Spinal cord (tissue), 10 donors: Measurements from ENCODE around the gene ARHGAP31. TPM values are rescaled to one million over a fixed set of nuclear protein-coding genes. Genes with fewer than 3 reads are reported as not detected.
A peak's percentile ranks its signal among the peaks of the same experiment; 100 is the strongest.
"Not testable (repeated sequence)": the region's sequence is repeated elsewhere in the genome, so short reads cannot be mapped to it uniquely, and the experiment has no call there.

Experiments used
- DNase-seq, 6 donors: peaks; one replicate each; pipeline versions ENCODE4 v3.0.0 to v3.0.0-alpha.2; 2013 to 2015; ENCODE audit warnings: low spot score in 6 of 6, low read depth in 4 of 6
- H3K27ac ChIP-seq: one replicate; pipeline ENCODE4 v1.5.1; 2013; ENCODE audit warnings: low read depth, low read length, control low read depth
- H3K27me3 ChIP-seq: one replicate; pipeline ENCODE4 v1.6.1; 2013; ENCODE audit warnings: low read length; ENCODE audit not compliant: control insufficient read depth, insufficient read depth
- H3K36me3 ChIP-seq: one replicate; pipeline ENCODE4 v1.6.1; 2013; ENCODE audit warnings: low read length; ENCODE audit not compliant: control insufficient read depth, insufficient read depth
- H3K4me1 ChIP-seq: one replicate; pipeline ENCODE4 v1.6.1; 2013; ENCODE audit warnings: low read length; ENCODE audit not compliant: control insufficient read depth, insufficient read depth
- H3K4me3 ChIP-seq: one replicate; pipeline ENCODE4 v1.5.1; 2013; ENCODE audit warnings: low read depth, low read length, control low read depth
- H3K9me3 ChIP-seq: one replicate; pipeline ENCODE4 v1.6.1; 2013; ENCODE audit warnings: low read length; ENCODE audit not compliant: control insufficient read depth, insufficient read depth
- WGBS: methylation state at CpG from one replicate; pipeline ENCODE4 v1.1.5; 2013; ENCODE audit warnings: missing lambda C conversion rate; ENCODE audit not compliant: insufficient coverage; 5-methylcytosine and 5-hydroxymethylcytosine counted together
- polyA plus RNA-seq, 2 donors: library from polyadenylated mRNA; unstranded; fragments of 120-200 nt; gene quantifications; one replicate each; pipeline ENCODE4 v1.2.1, GENCODE V29; 2013; ENCODE audit not compliant: insufficient read length in 2 of 2
- total RNA-seq, 2 donors: library from RNA; depleted of rRNA in 1 of 2; stranded (reverse); fragments of 120-200 nt in 1 of 2; fragments of >200 nt in 1 of 2; gene quantifications; one replicate each; pipeline versions ENCODE4 v1.2.3 to v1.2.4, GENCODE V29; 2013 to 2014
- donor health status: healthy.

Gene ARHGAP31
- total and polyA plus RNA-seq, 4 donors: 15.0 to 27.9 (median 21.4) TPM

DNA sequence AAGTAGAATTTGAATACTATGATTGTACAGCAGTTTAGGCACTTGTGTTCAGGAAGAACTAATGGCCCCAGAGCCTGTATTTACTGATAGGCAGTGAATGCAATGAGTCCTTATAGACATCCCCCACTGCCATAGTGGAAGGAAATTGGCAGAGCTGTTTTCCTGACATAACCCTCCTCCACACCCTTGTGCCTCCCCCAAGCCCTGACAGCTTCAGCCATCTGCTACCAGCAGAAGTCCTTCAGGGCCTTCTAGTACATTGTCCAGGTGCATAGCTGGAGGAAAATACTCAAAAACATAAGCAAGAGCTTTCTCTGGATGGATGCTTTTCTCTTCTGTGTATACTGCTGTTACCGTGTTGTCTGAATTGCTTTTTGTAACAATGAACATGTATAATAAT is 20.6 kb downstream of the ARHGAP31 start:
- Histone ChIP-seq H3K36me3 (no peaks in the 10 kb centered on the region), H3K27me3 (no peaks in the 10 kb centered on the region), H3K9me3 (no peaks in the 10 kb centered on the region), H3K4me1 (peaks cover 5% of the 10 kb centered on the region), H3K27ac (no peak overlapping the region), H3K4me3 (no peak overlapping the region)
- DNase-seq: peak in 1 of 6 donors; percentile 32
- no CpG with 5 or more reads among the region's 1 CpG for WGBS

DNA sequence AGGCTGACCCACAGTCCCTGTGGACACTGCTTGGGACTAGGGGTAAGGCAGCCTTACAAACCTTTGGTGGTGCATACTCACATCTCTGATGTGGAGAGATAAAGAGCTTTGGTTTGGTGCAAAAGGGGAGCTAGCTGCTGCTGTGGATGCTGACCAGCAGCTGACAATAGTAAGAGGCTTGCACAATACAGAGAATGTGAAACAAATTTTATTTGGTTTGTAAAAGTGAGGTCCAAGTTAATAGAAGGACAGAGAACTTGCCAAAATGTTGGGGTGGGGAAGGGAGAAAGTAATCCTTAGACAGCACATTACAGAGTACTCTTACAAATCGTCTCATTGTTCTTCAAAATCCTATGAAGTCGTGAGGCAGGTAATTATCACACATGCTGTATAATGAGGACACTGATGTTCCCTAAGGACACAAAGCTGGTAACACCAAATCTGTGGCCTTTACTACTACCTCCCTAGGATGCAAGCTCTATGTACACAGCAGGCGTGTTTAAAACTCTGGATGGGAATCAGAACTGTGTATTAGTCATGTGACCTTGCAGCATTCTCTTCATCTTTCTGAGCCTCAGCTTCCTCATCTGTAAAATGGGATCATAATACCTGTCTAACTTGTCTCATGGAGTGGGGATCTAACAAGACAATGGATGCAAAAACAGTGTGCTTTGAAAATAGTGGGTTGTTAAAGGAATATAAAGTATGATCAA is 21.6 kb downstream of the ARHGAP31 start:
- WGBS: 100% methylated on average over 1 of the region's 3 CpGs
- no peak for DNase-seq
- H3K4me1 ChIP-seq: no peaks in the 10 kb centered on the region
- no peaks in the 10 kb centered on the region for H3K27me3 ChIP-seq
- H3K36me3 ChIP-seq: no peaks in the 10 kb centered on the region
- H3K27ac ChIP-seq: no peak overlapping the region
- H3K4me3 ChIP-seq: no peak overlapping the region
- H3K9me3 ChIP-seq: no peaks in the 10 kb centered on the region

DNA sequence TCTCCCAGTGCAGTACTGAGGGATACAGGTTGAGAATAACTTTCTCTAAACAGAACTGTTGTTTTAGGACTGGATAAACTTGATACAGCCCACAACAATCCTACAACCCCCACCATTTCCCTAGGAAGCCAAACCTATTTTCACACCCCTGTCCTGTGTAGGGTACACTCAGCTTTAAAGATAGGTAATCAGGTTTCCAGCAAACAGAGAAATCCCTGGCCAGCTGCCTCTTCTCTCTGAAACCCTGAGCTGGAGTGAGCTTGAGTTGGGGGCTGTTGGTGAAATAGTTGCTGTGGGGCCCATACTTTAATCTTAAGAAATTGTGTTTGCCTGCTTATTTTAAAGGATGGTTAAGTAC is 22.1 kb downstream of the ARHGAP31 start:
- no peak overlapping the region for H3K27ac ChIP-seq
- H3K4me1 ChIP-seq: no peaks in the 10 kb centered on the region
- no peak overlapping the region for H3K4me3 ChIP-seq
- H3K9me3 ChIP-seq: no peaks in the 10 kb centered on the region
- H3K36me3 ChIP-seq: no peaks in the 10 kb centered on the region
- no peaks in the 10 kb centered on the region for H3K27me3 ChIP-seq
- DNase-seq: no peak

DNA sequence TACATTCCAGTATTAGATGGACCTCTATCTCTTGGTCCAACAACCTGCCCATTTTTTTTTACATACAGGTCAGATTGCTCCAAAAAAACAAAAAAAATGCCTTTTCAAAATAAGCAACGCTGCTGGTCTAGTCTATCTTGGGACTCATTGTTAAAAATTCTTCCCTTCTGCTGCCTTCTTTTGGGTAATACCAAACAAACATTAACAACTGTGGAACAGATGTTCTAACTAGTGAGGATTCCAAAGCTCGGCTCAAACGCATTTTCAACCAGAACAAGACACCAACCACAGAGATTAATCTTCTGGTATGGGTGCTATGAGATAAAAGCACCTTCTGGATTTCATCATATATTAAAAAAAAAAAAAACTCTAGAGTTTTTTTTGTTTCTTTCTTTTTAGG is 24.7 kb downstream of the ARHGAP31 start:
- Histone ChIP-seq H3K27ac (no peak overlapping the region), H3K27me3 (no peaks in the 10 kb centered on the region), H3K4me3 (no peak overlapping the region), H3K36me3 (no peaks in the 10 kb centered on the region), H3K9me3 (no peaks in the 10 kb centered on the region), H3K4me1 (peaks cover 14% of the 10 kb centered on the region)
- WGBS: 50% methylated on average over 1 of the region's 3 CpGs
- DNase-seq: peak in 1 of 6 donors; percentile 65

DNA sequence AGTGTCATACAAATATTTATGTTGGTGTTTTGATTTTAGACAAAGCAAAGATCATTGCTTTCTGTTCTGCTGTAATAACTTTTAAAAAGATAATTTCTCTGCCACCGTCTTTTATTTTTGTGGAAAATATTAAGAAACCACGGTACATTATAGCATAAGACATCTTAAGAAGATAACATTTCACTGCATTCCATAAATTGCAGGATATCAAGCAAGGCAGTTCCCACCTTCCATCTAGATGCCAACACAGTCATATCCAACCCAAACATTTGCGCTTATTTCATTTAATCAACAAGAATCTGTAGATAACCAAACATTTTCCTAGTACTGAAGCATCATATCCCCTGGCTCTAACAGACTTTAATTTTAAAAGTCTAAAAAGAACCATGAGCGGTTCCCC is 25.1 kb downstream of the ARHGAP31 start:
- H3K36me3 ChIP-seq: no peaks in the 10 kb centered on the region
- peaks cover 15% of the 10 kb centered on the region for H3K4me1 ChIP-seq
- H3K4me3 ChIP-seq: no peak overlapping the region
- H3K27me3 ChIP-seq: no peaks in the 10 kb centered on the region
- WGBS: 100% methylated on average over 1 of the region's 4 CpGs
- H3K27ac ChIP-seq: no peak overlapping the region
- H3K9me3 ChIP-seq: no peaks in the 10 kb centered on the region
- DNase-seq: no peak

DNA sequence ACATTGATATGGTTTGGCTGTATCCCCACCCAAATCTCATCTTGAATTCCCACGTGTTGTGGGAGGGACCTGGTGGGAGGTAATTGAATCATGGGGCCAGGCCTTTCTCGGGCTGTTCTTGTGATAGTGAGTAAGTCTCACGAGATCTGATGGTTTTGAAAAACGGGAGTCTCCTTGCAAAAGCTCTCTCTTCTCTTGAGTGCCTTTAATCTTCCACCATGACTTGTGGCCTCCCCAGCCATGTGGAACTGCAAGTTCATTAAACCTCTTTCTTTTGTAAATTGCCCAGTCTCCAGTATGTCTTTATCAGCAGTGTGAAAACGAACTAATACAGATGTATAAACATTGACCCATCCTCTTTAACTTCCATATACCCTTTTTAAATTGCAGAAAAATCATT is 26.6 kb downstream of the ARHGAP31 start:
- WGBS: 85% methylated on average over 4 of the region's 5 CpGs
- not testable (repeated sequence) for DNase-seq, H3K27ac ChIP-seq, H3K36me3 ChIP-seq, H3K4me3 ChIP-seq, H3K9me3 ChIP-seq, H3K27me3 ChIP-seq
- peaks cover 15% of the 10 kb centered on the region for H3K4me1 ChIP-seq

DNA sequence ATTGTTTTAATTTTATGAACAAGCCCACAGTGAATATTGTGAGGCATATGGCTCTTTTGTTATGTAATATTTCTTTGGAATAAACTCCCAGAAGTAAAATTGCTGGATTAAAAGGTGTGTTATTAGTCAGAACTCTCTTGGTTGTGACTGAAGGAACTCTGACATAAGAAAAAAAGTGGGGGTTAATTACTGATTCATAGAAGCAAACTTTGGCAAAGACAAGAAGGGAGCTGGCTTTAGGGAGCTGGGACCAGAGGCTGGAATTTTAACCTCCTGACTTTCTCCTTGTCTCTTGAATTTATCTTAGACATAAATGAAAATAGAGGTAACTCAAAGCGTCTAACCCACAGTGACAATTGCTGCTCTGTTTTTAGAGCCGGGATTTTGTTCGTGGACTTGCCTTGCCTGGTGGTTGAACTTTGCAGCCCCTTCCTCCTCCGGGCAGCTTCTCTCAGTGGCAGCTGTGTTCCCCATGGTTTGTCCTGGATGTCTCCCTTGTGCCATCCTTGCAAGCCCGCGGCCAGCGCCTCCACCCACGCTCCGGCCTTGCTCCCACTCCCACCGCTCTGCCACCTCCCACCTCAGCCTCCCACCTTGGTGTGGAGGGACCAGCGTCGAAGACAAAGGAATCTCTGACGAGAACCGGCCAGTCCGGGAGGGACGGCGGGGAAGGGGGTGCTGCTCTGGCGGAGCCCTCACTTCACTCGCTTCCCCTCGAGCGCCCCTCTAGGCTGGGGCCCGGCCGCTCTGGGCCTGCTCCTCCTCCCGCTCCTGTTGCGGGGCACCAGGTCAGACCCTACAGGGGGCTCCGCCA is 28.0 kb downstream of the ARHGAP31 start:
- peak overlapping the region; percentile 85 for H3K27ac ChIP-seq
- DNase-seq: peak in 1 of 6 donors; percentile 41
- H3K9me3 ChIP-seq: no peaks in the 10 kb centered on the region
- no peaks in the 10 kb centered on the region for H3K27me3 ChIP-seq
- H3K4me1 ChIP-seq: peaks cover 19% of the 10 kb centered on the region
- under 1% methylated on average over 24 of the region's 26 CpGs for WGBS
- no peaks in the 10 kb centered on the region for H3K36me3 ChIP-seq
- H3K4me3 ChIP-seq: peak overlapping the region; percentile 58

DNA sequence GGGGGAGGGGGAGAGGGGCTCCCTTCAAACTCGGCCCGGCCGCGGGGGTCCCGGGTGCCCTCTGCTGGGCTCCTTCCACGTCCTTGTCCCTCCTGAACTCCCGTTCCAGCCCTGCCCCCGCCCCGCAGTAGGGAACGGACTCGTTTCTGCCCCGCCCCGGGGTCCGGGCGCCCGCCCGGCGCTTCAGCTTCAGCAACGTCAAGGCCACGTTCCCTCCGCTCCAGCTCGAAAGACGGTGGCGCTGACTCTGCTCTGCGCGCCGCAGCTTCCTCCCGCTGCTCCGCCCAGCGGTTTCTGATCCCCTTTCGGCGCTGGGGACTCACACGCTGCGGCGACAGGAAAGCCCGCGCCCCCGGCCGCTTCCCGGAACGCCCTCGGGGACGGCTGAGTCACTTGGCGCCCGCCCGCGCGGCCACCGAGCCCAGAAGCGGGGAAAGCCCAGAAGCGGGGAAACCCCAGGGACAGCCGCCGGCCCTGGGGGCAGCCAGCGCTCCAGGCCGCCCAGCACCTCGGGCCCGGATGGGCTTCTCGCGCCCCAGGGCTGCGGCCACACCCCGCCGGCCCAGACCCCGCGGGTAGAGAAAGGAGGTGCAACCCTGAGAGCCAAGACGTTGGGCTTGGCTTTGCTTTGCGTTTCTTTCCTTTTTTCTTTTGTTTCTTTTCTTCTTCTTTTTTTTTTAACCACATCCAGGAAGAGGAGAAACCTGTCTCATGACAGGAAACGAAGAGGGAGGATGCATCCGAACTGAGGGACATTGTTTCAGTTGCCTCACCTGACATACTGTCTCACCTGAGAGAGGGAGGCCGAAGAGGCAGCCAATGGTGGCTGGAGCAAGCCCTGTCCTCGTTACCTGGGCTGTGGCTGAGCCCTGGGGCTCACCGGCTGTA is 28.9 kb downstream of the ARHGAP31 start:
- Histone ChIP-seq H3K27me3 (no peaks in the 10 kb centered on the region), H3K36me3 (no peaks in the 10 kb centered on the region), H3K4me3 (peak overlapping the region; percentile 58), H3K27ac (peak overlapping the region; percentile 85), H3K4me1 (peaks cover 19% of the 10 kb centered on the region), H3K9me3 (no peaks in the 10 kb centered on the region)
- WGBS: 3% methylated on average over 67 of the region's 71 CpGs
- peak; percentile 60 to 94 (median 64) for DNase-seq

DNA sequence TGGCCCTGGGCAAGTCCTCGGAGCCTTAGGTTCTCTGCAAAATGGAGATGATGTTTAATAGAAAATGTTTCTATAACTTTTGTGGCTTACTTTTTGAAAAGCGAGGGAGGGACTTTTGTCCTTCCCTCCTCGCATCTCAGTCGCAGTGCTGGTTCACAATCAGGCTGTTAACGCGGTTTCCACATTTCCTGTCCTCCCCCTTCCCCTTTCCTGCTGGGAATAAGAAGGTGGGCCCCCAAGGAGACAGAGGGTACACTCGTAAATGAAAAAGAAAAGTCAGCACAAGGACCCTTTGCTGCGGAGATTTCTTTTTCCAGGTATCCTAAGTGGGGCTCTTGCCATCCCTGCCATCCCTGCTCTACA is 29.5 kb downstream of the ARHGAP31 start:
- H3K27ac ChIP-seq: peak overlapping the region; percentile 85
- 80% methylated on average over 1 of the region's 8 CpGs for WGBS

More for the DNA sequence above, 29.5 kb downstream of the ARHGAP31 start:
- peak overlapping the region; percentile 58 for H3K4me3 ChIP-seq
- peaks cover 23% of the 10 kb centered on the region for H3K4me1 ChIP-seq
- no peaks in the 10 kb centered on the region for H3K36me3 ChIP-seq
- H3K9me3 ChIP-seq: no peaks in the 10 kb centered on the region
- DNase-seq: no peak
- no peaks in the 10 kb centered on the region for H3K27me3 ChIP-seq
